ENCODE results near the gene TMEM179B. TPM values are rescaled to one million over a fixed set of nuclear protein-coding genes. Genes with fewer than 3 reads are reported as not detected.

Gene TMEM179B
- total and polyA plus RNA-seq, 9 of the 15 experiments (the other 6 are each of a cell fraction or from before 2014, with no cell fraction given) = 27.7 to 105 (median 37.0) TPM

GRCh38 chr11:62839050-62839945 lies 52.1 kb downstream of the TMEM179B start, which contains the start of gene WDR74 (continued):
- TF ChIP-seq ZBTB49 (CRISPR knock-in tag; IDR thresholded peaks at IDR 0.05; ENCODE audit: borderline replicate concordance) (no peak), ELF1 (tag; IDR thresholded peaks at IDR 0.05) (peak; percentile 98), HNRNPLL (IDR thresholded peaks at IDR 0.05; ENCODE audit: low read depth, low read length, poor library complexity, severe bottlenecking) (peak; percentile 90), ARHGAP35 (IDR thresholded peaks at IDR 0.05; ENCODE audit: partially characterized antibody) (no peak), ZNF3 (CRISPR knock-in tag; IDR thresholded peaks at IDR 0.05) (no peak), E2F3 (CRISPR knock-in tag; IDR thresholded peaks at IDR 0.05) (no peak), ZNF217 (CRISPR knock-in tag; IDR thresholded peaks at IDR 0.05) (no peak), ZNF431 (CRISPR knock-in tag; IDR thresholded peaks at IDR 0.05) (no peak), FOXO4 (CRISPR knock-in tag; IDR thresholded peaks at IDR 0.05) (peak; percentile 59; the same call in 1 of the 2 replicates), YY1 (IDR thresholded peaks at IDR 0.05; ENCODE audit: borderline replicate concordance in 1 of 3, control insufficient read depth in 1 of 3, extremely low read depth in 1 of 3, insufficient read depth in 3 of 3, insufficient read length in 1 of 3, insufficient replicate concordance in 2 of 3, low read depth in 1 of 3, low read length in 2 of 3) (peak; percentile 87 to 97 (median 96)), NCOA4 (IDR thresholded peaks at IDR 0.05; ENCODE audit: partially characterized antibody) (no peak), CREB5 (CRISPR knock-in tag; IDR thresholded peaks at IDR 0.05) (no peak), XRCC5 (IDR thresholded peaks at IDR 0.05; ENCODE audit: low read depth, low read length) (peak; percentile 74; the same call in 1 of the 2 replicates), SMAD1 (IDR thresholded peaks at IDR 0.05; ENCODE audit: low read depth, low read length, partially characterized antibody) (peak; percentile 78), BMI1 (IDR thresholded peaks at IDR 0.05; ENCODE audit: low read length) (no peak), FOXK1 (CRISPR knock-in tag; IDR thresholded peaks at IDR 0.05; ENCODE audit: borderline replicate concordance) (peak; percentile 84; the same call in 1 of the 2 replicates), TAF1 (IDR thresholded peaks at IDR 0.05; ENCODE audit: control insufficient read depth, extremely low read depth, insufficient read depth, low read length, severe bottlenecking) (peak; percentile 94), HIVEP1 (CRISPR knock-in tag; IDR thresholded peaks at IDR 0.05) (no peak), ARID1B (IDR thresholded peaks at IDR 0.05) (no peak), ZBTB17 (CRISPR knock-in tag; IDR thresholded peaks at IDR 0.05) (no peak), HNRNPUL1 (IDR thresholded peaks at IDR 0.05; ENCODE audit: low read length) (no peak), ZNF121 (CRISPR knock-in tag; conservative IDR thresholded peaks at IDR 0.05) (no peak), HMG20A (CRISPR knock-in tag; conservative IDR thresholded peaks at IDR 0.05) (no peak)
